Stimulated activated CD8-positive, alpha-beta memory T cell treated with anti-CD3 and anti-CD28 coated beads, Interleukin-12 subunit alpha, Interleukin-12 subunit beta, amount 100 ng/mL, for 24 hours (primary cell): ENCODE measurements around the gene LZTR1.
"Not testable (repeated sequence)": the region's sequence is repeated elsewhere in the genome, so short reads cannot be mapped to it uniquely, and the experiment has no call there.

Source experiments
- DNase-seq: peaks from one replicate; pipeline ENCODE4 v3.0.0-alpha.2; 2020; ENCODE audit errors: extremely low read depth

The LZTR1 gene

GRCh38 chr22:20996598-20997535 is 14.8 kb downstream of the LZTR1 start:
- no peak for DNase-seq

- no peak for DNase-seq
These were observed 15.6 kb downstream of the LZTR1 start for GRCh38 chr22:20997536-20998257.

- DNase-seq, result no peak
These were observed 16.6 kb downstream of the LZTR1 start for GRCh38 chr22:20998411-20999336.

- DNase-seq, result no peak
These were observed 17.5 kb downstream of the LZTR1 start for GRCh38 chr22:20999350-21000206.

GRCh38 chr22:21000207-21000986 is 18.3 kb downstream of the LZTR1 start:
- no peak for DNase-seq

- no peak for DNase-seq
These were observed 19.0 kb downstream of the LZTR1 start for GRCh38 chr22:21000987-21001600.

- DNase-seq, result peak; percentile 96
These were observed 19.7 kb downstream of the LZTR1 start, which contains the start of gene THAP7 for GRCh38 chr22:21001601-21002325. TSS of gene THAP7 (minus strand) at chr22:21002118. CDS start at chr22:21001911, 207 bp downstream.

- no peak for DNase-seq
These were observed 21.7 kb downstream of the LZTR1 start for GRCh38 chr22:21003782-21004181.

- DNase-seq, result not testable (repeated sequence)
These were observed 27.1 kb downstream of the LZTR1 start for GRCh38 chr22:21009208-21009607.

GRCh38 chr22:21009638-21010425 is 27.7 kb downstream of the LZTR1 start:
- no peak for DNase-seq

- no peak for DNase-seq
These were observed 28.5 kb downstream of the LZTR1 start for GRCh38 chr22:21010426-21011113.

GRCh38 chr22:21012446-21013407 is 30.6 kb downstream of the LZTR1 start:
- DNase-seq, result no peak

- DNase-seq, result no peak
These were observed 31.6 kb downstream of the LZTR1 start for GRCh38 chr22:21013657-21014201.

- peak; percentile 72 for DNase-seq
These were observed 32.2 kb downstream of the LZTR1 start for GRCh38 chr22:21014202-21014725.

- no peak for DNase-seq
These were observed 32.8 kb downstream of the LZTR1 start, which contains the start of gene P2RX6 for GRCh38 chr22:21014726-21015465. TSS of gene P2RX6 (plus strand) at chr22:21015165. CDS start at chr22:21015175, 10 bp downstream.
